22Rv1 (cell line): Measurements from ENCODE around the gene WWP2.

Experiments used
- CTCF ChIP-seq: fragments of 450-650 bp; IDR thresholded peaks from 2 replicates; pipeline ENCODE4 v1.5.1; 2017; ENCODE audit warnings: mild to moderate bottlenecking
- ZFX ChIP-seq: fragments of 450-650 bp; IDR thresholded peaks from 2 replicates; pipeline ENCODE4 v1.6.1; 2017; ENCODE audit warnings: antibody characterized with exemption, borderline replicate concordance

- TF ChIP-seq CTCF: no peak
- TF ChIP-seq ZFX: no peak
Observed at GRCh38 chr16:69863401-69864281, 101.5 kb downstream of the WWP2 start.
